SK-N-MC (cell line): ENCODE measurements around the gene EPDR1.

Experiments used
- EZH2 ChIP-seq: fragments of 200-600 bp; sonication (generic); IDR thresholded peaks from one replicate; pipeline ENCODE4 v1.6.1; 2017; ENCODE audit warnings: antibody characterized with exemption
- FOXP2 ChIP-seq: optimal IDR thresholded peaks from 2 replicates; pipeline ENCODE3; 2011; ENCODE audit warnings: mild to moderate bottlenecking, moderate library complexity; ENCODE audit not compliant: insufficient read depth; ENCODE audit errors: extremely low read length, control extremely low read depth
- POLR2AphosphoS5 ChIP-seq: IDR thresholded peaks from 2 replicates; pipeline ENCODE4 v1.6.1; 2012; ENCODE audit warnings: mild to moderate bottlenecking, low read depth, low read length, borderline replicate concordance

GRCh38 chr7:37899712-37900247 is 20.7 kb upstream of the EPDR1 start:
- no peak for TF ChIP-seq EZH2
- TF ChIP-seq POLR2AphosphoS5, result no peak
- no peak for TF ChIP-seq FOXP2
